Measurements from ENCODE around the gene ATP10D.

DNA sequence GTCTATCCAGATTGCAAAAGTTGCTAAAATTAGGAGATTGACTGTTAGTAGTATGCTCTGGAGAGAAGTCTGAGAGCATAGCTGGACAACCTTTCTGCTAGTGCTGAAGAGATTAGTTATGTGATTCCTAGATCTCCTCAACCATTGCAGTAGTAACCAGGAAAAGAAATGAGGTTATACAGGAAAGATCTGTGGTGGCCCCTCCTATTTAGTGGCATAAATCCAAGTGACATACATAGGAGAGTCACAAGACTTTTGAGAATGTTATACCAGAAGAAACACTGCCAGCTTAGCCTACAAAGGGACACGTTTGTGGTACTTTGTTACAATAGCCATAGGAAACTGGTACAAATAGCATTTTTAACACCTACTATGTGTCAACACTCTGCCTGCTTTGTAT, 105.2 kb downstream of the ATP10D start:
- TF ChIP-seq, protein P1, sequence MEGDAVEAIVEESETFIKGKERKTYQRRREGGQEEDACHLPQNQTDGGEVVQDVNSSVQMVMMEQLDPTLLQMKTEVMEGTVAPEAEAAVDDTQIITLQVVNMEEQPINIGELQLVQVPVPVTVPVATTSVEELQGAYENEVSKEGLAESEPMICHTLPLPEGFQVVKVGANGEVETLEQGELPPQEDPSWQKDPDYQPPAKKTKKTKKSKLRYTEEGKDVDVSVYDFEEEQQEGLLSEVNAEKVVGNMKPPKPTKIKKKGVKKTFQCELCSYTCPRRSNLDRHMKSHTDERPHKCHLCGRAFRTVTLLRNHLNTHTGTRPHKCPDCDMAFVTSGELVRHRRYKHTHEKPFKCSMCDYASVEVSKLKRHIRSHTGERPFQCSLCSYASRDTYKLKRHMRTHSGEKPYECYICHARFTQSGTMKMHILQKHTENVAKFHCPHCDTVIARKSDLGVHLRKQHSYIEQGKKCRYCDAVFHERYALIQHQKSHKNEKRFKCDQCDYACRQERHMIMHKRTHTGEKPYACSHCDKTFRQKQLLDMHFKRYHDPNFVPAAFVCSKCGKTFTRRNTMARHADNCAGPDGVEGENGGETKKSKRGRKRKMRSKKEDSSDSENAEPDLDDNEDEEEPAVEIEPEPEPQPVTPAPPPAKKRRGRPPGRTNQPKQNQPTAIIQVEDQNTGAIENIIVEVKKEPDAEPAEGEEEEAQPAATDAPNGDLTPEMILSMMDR (IDR thresholded peaks at IDR 0.05) = no peak
- no peak for TF ChIP-seq POLR2A (IDR thresholded peaks at IDR 0.05)
